Nephron progenitor cell (in vitro differentiated cells): ENCODE results near the gene EIF1.
"Not testable (repeated sequence)": the region's sequence is repeated elsewhere in the genome, so short reads cannot be mapped to it uniquely, and the experiment has no call there.

ENCODE experiments used
- DNase-seq: peaks from one replicate; pipeline ENCODE4 v3.0.0; 2021
- H3K27ac Mint-ChIP-seq: 2 replicates; pipeline ENCODE4 v1.8.0; 2021; ENCODE audit warnings: mild to moderate bottlenecking, moderate library complexity, mixed read lengths
- H3K27me3 Mint-ChIP-seq: 2 replicates; pipeline ENCODE4 v1.8.0; 2021; ENCODE audit warnings: mild to moderate bottlenecking, low read depth, mixed read lengths; ENCODE audit not compliant: poor library complexity
- H3K36me3 Mint-ChIP-seq: 2 replicates; pipeline ENCODE4 v1.8.0; 2021; ENCODE audit warnings: low read depth, mixed read lengths
- H3K4me1 Mint-ChIP-seq: 2 replicates; pipeline ENCODE4 v1.8.0; 2021; ENCODE audit warnings: mixed read lengths
- H3K4me3 Mint-ChIP-seq: 2 replicates; pipeline ENCODE4 v1.8.0; 2021; ENCODE audit warnings: mild to moderate bottlenecking, moderate library complexity, mixed read lengths
- H3K9me3 Mint-ChIP-seq: 2 replicates; pipeline ENCODE4 v1.8.0; 2021; ENCODE audit warnings: mild to moderate bottlenecking, moderate library complexity, mixed read lengths
- TF ChIP-seq, protein P1 (sequence below): fragments of 200-600 bp; sonication (generic); IDR thresholded peaks from 2 replicates; pipeline ENCODE4 v1.5.0; 2021; ENCODE audit warnings: antibody characterized with exemption

EIF1 gene

DNA sequence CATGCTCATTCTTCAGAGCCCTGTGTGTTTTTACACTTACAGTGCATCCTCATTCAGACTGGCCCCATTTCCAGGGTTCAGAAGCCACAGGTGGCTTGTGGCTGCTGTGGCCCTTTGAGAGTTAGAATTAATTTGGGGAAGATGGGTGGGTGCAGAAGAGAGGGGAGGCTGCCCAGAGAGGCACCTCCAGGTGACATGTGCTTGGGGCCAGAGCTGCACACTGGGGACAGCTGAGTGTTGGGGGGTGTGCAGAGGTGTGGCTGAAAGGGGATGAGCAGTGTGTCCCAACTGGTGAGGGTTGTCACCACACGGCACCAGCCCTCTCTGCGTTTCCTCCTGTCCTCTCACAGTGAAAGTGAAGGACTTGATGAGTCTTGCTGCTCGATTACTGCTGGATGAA lies 6.9 kb upstream of the EIF1 start:
- TF ChIP-seq, protein P1, sequence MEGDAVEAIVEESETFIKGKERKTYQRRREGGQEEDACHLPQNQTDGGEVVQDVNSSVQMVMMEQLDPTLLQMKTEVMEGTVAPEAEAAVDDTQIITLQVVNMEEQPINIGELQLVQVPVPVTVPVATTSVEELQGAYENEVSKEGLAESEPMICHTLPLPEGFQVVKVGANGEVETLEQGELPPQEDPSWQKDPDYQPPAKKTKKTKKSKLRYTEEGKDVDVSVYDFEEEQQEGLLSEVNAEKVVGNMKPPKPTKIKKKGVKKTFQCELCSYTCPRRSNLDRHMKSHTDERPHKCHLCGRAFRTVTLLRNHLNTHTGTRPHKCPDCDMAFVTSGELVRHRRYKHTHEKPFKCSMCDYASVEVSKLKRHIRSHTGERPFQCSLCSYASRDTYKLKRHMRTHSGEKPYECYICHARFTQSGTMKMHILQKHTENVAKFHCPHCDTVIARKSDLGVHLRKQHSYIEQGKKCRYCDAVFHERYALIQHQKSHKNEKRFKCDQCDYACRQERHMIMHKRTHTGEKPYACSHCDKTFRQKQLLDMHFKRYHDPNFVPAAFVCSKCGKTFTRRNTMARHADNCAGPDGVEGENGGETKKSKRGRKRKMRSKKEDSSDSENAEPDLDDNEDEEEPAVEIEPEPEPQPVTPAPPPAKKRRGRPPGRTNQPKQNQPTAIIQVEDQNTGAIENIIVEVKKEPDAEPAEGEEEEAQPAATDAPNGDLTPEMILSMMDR, result no peak
- no peak for DNase-seq
- Mint-ChIP-seq H3K27me3 (peaks cover 16% of the 10 kb centered on the region), H3K4me1 (peaks cover 47% of the 10 kb centered on the region), H3K36me3 (no peaks in the 10 kb centered on the region), H3K27ac (no peak overlapping the region), H3K4me3 (no peak overlapping the region), H3K9me3 (peaks cover 12% of the 10 kb centered on the region)

DNA sequence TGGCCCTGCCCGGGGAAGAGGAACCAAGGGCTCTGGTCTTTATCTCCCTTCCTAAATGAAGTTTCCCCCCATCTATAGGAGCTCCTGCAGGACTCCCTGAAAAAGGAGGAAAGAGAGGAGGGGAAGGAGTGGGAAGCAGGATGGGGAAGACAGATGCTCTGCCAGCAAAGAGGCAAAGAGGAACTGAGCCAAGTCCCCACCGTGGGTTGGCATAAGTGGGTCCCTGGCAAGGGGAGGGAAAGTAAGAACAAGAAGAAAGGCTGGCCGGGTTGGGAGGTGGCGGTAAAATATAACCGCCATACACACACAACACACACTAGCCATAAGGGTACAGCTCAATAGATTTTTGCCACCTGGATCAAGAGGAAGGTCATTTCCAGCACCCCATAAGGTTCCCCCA lies 6.1 kb upstream of the EIF1 start:
- no peak for DNase-seq
- peaks cover 15% of the 10 kb centered on the region for H3K9me3 Mint-ChIP-seq
- no peaks in the 10 kb centered on the region for H3K36me3 Mint-ChIP-seq
- peaks cover 13% of the 10 kb centered on the region for H3K27me3 Mint-ChIP-seq
- peaks cover 43% of the 10 kb centered on the region for H3K4me1 Mint-ChIP-seq
- TF ChIP-seq, protein P1, result no peak
- H3K4me3 Mint-ChIP-seq, result no peak overlapping the region
- no peak overlapping the region for H3K27ac Mint-ChIP-seq

DNA sequence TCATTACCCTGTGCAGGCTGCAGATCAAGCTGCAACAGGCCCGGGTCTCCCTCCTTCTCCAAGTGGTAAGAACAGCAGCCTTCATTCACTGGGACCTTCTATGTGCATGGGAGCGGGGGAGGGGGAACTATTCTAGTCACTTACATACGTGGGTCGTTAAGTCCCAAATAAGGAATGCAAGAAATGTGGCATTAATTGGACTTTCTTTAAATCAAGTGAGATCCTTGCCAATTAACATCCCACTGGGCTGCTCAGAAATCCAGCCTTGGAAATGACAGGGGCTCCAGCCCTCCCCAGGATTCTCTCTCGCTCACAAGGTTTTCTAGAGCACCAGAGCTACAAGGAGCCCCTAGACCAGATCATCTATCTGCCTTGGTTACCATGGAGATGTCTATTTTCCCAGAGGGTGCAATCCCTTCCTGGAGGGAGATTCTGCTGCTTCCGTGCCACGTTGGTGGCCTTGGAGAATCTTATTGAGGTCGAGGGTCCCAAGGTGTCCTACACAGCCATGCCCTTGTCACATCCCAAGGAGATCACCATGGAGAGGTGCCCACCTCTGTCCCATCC lies 5.2 kb upstream of the EIF1 start:
- Mint-ChIP-seq H3K9me3 (peaks cover 19% of the 10 kb centered on the region), H3K27ac (no peak overlapping the region), H3K27me3 (peaks cover 10% of the 10 kb centered on the region), H3K4me1 (peaks cover 47% of the 10 kb centered on the region), H3K36me3 (no peaks in the 10 kb centered on the region), H3K4me3 (peak overlapping the region; percentile 5)
- TF ChIP-seq, protein P1, result no peak
- no peak for DNase-seq

DNA sequence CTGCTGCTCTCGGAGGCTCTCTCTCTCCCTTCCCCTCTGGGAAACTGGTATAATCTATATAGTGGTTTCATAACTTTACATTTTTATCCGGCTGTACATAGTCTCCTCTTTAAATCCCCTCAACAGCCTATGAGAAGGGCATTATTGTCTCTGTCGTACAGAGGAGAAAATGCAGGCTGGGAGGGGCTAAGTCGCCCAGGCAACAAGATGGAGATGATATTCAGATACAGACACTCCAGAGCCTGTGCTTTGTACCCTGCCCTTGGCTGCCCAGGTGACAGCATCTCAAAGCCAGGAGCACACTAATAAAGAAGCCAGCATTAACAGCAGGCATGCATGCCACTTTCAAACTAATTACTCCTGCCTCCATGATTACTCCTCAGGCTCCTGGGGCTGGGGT lies 4.7 kb upstream of the EIF1 start:
- Mint-ChIP-seq H3K9me3 (peaks cover 19% of the 10 kb centered on the region), H3K27me3 (peaks cover 7% of the 10 kb centered on the region), H3K4me3 (peak overlapping the region; percentile 5), H3K4me1 (peaks cover 42% of the 10 kb centered on the region), H3K36me3 (no peaks in the 10 kb centered on the region), H3K27ac (peak overlapping the region; percentile 17)
- DNase-seq, result no peak
- TF ChIP-seq, protein P1, result no peak

DNA sequence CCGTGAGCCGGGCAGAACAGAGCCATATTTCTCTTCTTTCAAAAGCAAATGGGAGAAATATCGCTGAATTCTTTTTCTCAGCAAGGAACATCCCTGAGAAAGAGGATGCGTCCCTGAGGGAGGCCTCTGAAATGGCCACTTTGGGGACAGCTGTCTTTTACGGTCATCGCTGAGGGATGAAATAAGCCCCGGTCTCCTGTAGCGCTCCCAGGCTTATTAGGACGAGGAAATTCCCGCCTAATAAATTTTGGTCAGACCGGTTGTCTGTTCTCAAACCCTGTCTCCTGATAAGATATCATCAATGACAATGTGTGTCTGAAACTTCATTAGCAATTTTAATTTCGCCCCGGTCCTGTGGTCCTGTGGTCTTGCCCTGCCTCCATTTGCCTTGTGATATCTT lies 2.9 kb upstream of the EIF1 start:
- Mint-ChIP-seq H3K4me1 (peaks cover 39% of the 10 kb centered on the region), H3K9me3 (peaks cover 19% of the 10 kb centered on the region), H3K36me3 (peaks cover 13% of the 10 kb centered on the region)
- not testable (repeated sequence) for DNase-seq, H3K27me3 Mint-ChIP-seq, H3K4me3 Mint-ChIP-seq, H3K27ac Mint-ChIP-seq

DNA sequence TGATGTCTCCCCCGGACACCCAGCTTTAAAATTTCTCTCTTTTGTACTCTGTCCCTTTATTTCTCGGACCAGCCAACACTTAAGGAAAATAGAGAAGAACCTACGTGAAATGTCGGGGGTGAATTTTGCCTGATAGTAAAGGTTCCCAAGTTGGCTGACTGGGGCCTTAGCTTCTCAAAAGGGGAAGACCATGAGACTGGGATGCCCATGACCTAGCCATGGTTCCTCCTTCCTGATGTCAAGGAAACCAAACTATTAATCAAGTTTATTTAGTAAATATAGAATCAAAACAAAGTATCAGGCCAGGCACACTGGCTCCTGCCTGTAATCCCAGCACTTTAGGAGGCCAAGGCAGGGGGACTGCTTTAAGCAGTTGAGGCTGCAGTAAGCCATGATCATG lies 2.4 kb upstream of the EIF1 start:
- Mint-ChIP-seq H3K27me3 (peaks cover 7% of the 10 kb centered on the region), H3K4me1 (peaks cover 39% of the 10 kb centered on the region), H3K27ac (no peak overlapping the region)

More for the DNA sequence above, 2.4 kb upstream of the EIF1 start:
- no peak for DNase-seq
- TF ChIP-seq, protein P1, result no peak
- H3K9me3 Mint-ChIP-seq, result peaks cover 19% of the 10 kb centered on the region
- no peak overlapping the region for H3K4me3 Mint-ChIP-seq
- H3K36me3 Mint-ChIP-seq, result peaks cover 18% of the 10 kb centered on the region
